Forelimb muscle (tissue), 1 donor: ENCODE results near the gene EFCAB12. TPM values are rescaled to one million over a fixed set of nuclear protein-coding genes. Genes with fewer than 3 reads are reported as not detected.
"Not testable (repeated sequence)": the region's sequence is repeated elsewhere in the genome, so short reads cannot be mapped to it uniquely, and the experiment has no call there.

Experiments
- DNase-seq: peaks from one replicate; pipeline ENCODE4 v3.0.0-alpha.2; 2013; ENCODE audit warnings: low read depth
- polyA plus RNA-seq: library from polyadenylated mRNA; unstranded; fragments of 120-200 nt; gene quantifications from one replicate; pipeline ENCODE4 v1.2.1, GENCODE V29; 2013; ENCODE audit not compliant: insufficient read length

Gene EFCAB12
- polyA plus RNA-seq, 1 donor: 0.13 TPM

- not testable (repeated sequence) for DNase-seq
Observed at GRCh38 chr3:129393760-129394564, 34.5 kb downstream of the EFCAB12 start.

- no peak for DNase-seq
Observed at GRCh38 chr3:129393271-129393670, 35.2 kb downstream of the EFCAB12 start.

- not testable (repeated sequence) for DNase-seq
Observed at GRCh38 chr3:129392106-129392887, 36.1 kb downstream of the EFCAB12 start.

GRCh38 chr3:129391583-129391982, 36.9 kb downstream of the EFCAB12 start:
- not testable (repeated sequence) for DNase-seq

GRCh38 chr3:129389572-129389937, 38.9 kb downstream of the EFCAB12 start:
- no peak for DNase-seq

- DNase-seq: not testable (repeated sequence)
Observed at GRCh38 chr3:129388791-129389571, 39.5 kb downstream of the EFCAB12 start.

DNA sequence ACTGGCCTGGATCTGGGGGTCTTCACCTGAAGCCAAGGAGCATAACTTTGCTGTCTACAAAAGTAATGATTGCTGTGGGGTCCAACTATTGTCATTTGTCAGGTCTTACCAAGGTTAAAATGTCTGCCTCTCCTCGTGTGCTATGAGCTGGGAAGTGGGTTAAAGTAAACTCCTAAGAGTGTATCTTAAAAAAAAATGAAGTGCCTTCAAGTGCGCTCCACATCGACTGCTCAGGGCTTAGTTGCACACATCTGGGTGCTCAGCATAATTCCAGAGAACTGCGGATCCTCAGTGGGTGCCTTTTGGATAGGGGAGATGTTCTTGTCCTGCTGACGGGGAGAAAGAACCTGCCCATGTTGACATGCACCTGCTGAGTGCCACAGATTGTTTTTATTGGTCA, 40.9 kb downstream of the EFCAB12 start:
- DNase-seq: no peak

GRCh38 chr3:129386984-129387383, 41.5 kb downstream of the EFCAB12 start:
- DNase-seq: no peak

DNA sequence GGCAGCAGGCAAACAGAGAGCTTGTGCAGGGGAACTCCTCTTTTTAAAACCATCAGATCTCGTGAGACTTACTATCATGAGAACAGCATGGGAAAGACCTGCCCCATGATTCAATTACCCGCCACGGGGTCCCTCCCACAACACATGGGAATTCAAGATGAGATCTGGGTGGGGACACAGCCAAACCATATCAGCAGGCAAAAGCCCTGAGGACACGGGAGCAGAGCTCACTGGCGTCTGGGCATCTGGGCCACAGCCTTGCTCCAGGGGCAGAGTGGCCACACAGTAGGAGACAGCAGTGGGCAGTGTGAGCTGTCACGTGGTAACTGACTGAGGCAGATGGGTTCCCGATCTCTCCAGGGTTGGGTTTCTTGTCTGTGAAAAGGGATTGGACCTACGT, 42.9 kb downstream of the EFCAB12 start:
- DNase-seq: not testable (repeated sequence)

DNA sequence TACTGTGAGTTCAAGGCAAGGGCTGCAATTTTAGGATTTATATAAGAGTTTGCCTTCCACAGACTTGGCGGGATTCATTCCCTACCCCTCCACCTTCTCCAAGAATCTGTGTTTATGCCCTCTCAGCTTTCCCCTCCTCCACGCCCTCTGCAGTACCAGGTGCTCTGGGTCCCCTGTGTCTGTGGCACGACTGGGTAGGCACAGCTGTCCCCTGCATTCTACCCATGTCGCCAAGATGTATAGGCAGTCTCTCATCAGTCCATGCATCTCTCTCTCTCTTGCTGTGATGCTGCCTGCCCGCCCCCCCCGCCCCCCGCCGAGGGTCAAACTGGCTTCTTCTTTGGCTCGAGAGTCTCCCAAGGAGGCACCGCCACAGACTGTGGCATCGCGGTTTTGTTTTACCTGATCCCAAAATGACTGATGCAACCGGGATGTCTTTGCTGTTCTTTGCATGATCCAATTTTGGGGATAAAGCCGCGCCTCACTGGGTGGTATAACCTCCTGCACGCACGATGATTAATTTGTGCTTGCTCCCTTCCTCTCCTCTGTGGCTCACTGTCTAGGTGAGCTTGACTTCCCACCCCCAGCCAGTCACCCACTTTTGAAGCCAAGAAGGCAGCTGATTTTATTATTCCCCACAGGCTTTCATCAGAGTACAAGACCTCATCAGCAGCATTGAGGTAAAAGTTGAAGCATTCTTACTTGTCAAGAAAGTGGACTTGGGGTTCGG, 43.7 kb downstream of the EFCAB12 start:
- DNase-seq: no peak

DNA sequence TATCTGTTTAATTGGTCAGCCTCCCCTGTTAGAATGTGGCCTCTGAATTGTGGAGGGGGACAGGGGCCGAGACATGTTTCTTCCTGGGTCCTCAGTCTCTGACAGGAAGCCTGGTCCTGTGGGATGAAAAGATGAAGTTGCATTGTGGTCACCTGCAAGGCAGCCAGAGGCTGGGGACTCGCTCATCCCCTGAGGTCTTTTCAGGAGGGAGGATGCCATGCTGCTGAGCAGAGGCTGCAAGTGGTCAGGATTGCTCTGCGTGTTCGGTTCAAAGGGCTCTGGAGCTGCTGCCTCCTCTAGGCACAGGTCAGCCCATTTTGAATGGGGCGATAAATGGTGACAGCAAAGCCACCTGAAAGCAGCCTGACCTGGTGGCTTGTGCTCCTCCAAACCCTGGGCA, 44.3 kb downstream of the EFCAB12 start:
- DNase-seq: not testable (repeated sequence)

DNA sequence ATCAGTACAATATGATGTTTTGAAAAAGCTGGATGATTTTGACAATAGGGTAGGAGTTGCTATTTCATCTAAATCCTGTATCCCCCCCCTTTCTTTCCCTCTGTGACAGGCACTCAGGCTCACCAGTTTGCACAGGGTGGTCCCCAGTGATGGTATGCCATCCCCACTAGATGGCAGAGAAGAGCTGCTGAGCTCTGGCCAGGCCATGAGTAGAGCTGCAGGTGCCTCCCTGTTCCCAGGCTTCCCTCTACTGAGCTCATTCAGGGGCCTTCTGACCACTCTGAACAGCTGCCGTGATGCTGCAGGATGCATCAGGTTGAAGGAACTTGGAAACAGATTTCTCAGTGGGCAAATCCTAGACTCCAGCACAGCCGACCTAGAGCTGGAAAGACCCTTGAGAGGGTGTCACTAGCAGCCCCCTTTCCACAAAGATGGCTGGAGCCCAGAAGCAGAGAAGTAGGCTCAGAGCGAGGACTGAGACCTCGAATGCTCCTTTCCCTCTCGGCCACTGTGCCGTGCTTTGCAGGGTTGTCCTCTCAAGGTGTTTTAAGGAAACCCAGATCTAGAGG, 45.1 kb downstream of the EFCAB12 start:
- DNase-seq: no peak

DNA sequence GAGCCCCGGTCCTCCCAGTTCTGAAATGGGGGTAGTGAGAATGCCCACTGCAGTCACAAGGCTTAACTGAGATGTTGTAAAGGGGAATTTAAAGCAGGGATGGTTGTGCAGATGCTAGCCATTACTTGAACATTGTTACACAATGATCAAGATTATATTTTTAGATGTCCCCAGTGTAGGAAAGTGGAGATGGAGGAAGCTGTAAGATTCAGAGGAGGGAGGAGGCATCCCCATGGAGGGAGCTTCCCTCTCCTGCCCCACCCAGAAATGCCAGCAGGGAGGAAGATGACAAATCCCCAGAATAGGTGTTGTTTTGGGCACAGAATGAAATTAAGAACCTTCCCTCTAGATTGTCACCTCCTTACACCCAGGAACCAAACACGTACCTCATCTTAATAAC, 46.1 kb downstream of the EFCAB12 start:
- DNase-seq: no peak

DNA sequence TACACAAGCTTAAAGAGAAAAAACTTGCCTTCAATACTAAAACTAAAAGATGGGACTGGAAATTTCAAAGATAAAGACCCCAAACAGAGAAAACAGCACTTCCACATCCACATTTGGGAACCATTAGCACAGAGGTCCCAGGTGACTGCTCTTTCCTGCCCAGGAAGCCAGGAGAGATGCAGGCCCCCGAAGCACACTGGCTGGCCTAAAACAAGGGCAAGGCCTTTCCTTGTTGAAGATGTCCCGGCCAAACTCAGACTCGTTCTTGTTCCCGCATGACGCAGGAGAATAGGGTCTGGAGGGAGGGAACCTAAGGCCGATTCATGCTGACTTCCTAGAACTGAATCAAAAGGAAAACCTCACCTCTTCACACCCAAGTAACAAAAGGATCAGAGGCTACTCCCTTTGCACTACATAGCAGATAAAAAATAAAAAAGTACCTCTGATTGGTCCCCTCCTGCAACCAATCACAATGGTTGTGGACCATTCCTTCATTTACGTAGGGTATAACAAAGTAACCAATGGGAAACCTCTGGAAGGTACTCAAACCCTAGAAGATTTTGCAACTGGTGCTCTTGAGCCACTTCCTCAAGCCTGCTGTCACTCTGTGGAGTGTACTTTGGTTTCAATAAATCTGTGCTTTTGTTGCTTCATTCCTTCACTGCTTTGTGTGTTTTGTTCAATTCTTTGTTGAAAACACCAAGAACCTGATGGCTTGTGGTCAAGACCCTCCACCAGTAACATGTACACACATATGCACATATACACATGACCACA, 48.7 kb downstream of the EFCAB12 start:
- DNase-seq: no peak

GRCh38 chr3:129378949-129379348, 49.5 kb downstream of the EFCAB12 start:
- DNase-seq: no peak

DNA sequence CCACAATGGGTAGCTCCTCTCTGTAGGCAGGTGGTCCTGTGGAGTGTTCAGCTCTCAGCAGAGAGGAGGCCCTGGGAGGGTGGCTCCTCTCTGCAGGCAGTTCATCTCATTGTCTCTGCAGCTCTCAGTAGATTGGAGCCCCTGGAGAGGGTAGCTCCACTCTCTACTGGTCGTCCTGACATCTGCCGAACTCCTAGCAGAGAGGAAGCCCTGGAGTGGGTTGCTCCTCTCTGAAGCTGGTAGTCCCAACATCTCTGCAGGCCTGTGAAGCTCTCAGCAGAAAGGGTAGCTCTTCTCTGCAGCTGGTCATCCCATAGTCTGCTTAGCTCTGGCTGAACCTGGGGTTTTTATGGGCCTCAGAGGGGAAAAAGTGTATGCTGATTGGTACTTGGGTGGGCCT, 50.8 kb downstream of the EFCAB12 start:
- no peak for DNase-seq

DNA sequence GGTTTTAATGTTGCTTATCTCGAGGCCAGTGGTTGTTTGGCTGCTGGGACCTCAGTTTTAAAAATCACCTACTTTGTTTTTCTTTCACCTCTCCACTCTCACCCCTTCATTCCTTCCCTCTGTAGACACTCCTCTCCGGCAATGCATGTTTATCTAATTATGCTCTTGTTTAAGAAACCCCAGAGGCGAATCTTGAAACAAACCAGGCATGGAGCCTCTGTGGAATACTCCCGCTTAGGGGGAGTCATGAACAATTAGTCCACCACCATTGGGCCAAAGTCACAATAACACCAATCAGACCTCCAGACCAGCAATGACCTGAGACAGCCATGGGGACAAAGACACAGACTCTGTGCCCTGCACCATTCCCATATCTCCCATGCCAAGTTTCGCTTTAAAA, 53.3 kb downstream of the EFCAB12 start:
- no peak for DNase-seq

- DNase-seq: no peak
Observed at GRCh38 chr3:129371041-129371826, 57.2 kb downstream of the EFCAB12 start.

GRCh38 chr3:129370248-129370964, 58.0 kb downstream of the EFCAB12 start:
- DNase-seq: no peak
